SKM-1 (cell line): Measurements from ENCODE around the gene TCF7L2.

Experiments
- DNase-seq: peaks from one replicate; lab custom pipeline; 2025; ENCODE audit not compliant: unreplicated experiment; lab: John Stamatoyannopoulos, UW

TCF7L2 gene

GRCh38 chr10:112949875-112950507, at the start of gene TCF7L2:
TCF7L2 (plus strand) TSS chr10:112950247; CDS start chr10:112950757, 510 bp downstream.
- DNase-seq, result peak; percentile 83

GRCh38 chr10:112902730-112903129, 47.3 kb upstream of the TCF7L2 start:
- no peak for DNase-seq

GRCh38 chr10:112904000-112904399, 46.0 kb upstream of the TCF7L2 start:
- DNase-seq, result no peak

GRCh38 chr10:112906945-112907344, 43.1 kb upstream of the TCF7L2 start:
- no peak for DNase-seq

GRCh38 chr10:112907893-112908292, 42.2 kb upstream of the TCF7L2 start:
- DNase-seq, result no peak

GRCh38 chr10:112911206-112911605, 38.8 kb upstream of the TCF7L2 start:
- DNase-seq, result no peak

- DNase-seq, result no peak
Measured at GRCh38 chr10:112912410-112912928, 37.6 kb upstream of the TCF7L2 start.

- no peak for DNase-seq
Measured at GRCh38 chr10:112913255-112913654, 36.8 kb upstream of the TCF7L2 start.

- DNase-seq, result no peak
Measured at GRCh38 chr10:112913661-112914287, 36.3 kb upstream of the TCF7L2 start.

GRCh38 chr10:112914288-112914952, 35.6 kb upstream of the TCF7L2 start:
- DNase-seq, result no peak

GRCh38 chr10:112915590-112916572, 34.2 kb upstream of the TCF7L2 start:
- no peak for DNase-seq

- DNase-seq, result no peak
Measured at GRCh38 chr10:112917681-112918080, 32.4 kb upstream of the TCF7L2 start.

- DNase-seq, result no peak
Measured at GRCh38 chr10:112918771-112919170, 31.3 kb upstream of the TCF7L2 start.

GRCh38 chr10:112919721-112920120, 30.3 kb upstream of the TCF7L2 start:
- no peak for DNase-seq

GRCh38 chr10:112926906-112927688, 22.9 kb upstream of the TCF7L2 start:
- DNase-seq, result no peak

- no peak for DNase-seq
Measured at GRCh38 chr10:112927980-112928379, 22.1 kb upstream of the TCF7L2 start.

- DNase-seq, result no peak
Measured at GRCh38 chr10:112932658-112933057, 17.4 kb upstream of the TCF7L2 start.

GRCh38 chr10:112934193-112934592, 15.9 kb upstream of the TCF7L2 start:
- DNase-seq, result no peak

GRCh38 chr10:112938808-112939482, 11.1 kb upstream of the TCF7L2 start:
- DNase-seq, result no peak

- DNase-seq, result no peak
Measured at GRCh38 chr10:112945811-112946210, 4.2 kb upstream of the TCF7L2 start.
